CD4-positive, alpha-beta T cell treated with Interleukin-21 for 1 hour (primary cell): ENCODE results near the gene RAMP1.

ENCODE experiments used
- DNase-seq: peaks from one replicate; pipeline ENCODE4 v3.0.0-alpha.2; 2020

Gene RAMP1

DNA sequence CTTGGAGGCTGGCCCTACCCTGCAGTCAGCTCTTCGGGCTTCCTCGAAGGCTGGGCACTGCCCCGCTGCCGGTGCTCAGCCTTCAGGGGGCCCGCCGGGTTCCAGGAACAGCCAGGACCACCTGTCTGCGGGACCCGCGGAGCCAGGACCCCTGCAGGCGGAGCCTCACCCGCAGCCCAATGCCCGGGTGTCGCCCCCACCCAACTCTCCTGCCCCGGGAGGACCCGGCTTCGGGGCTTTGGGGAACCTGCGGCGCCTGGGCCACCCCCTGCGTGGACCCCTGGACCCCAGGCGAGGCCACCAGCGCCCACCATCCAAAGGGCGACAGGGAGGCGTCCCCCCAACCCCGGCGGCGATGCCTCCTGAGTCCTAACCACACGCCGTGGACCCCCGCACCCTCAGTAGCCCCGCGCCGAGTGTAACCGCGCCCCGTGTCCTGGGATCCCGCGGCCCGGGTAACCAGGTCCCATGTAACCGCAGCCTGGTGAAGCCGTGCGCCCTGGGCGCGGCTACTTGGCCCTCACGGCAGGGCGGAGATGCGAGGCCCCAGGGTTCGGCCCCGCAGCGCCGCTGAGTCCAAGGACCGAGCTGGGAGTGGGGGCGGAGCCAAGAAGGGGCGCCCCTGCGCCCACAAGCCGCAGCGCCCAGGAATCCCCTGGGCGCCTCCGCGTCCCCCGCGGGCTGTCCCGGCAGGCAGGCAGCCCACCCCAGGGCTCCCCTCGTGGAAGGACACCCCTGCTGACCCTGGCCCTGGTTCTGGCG, 96.4 kb downstream of the RAMP1 start:
- no peak for DNase-seq

DNA sequence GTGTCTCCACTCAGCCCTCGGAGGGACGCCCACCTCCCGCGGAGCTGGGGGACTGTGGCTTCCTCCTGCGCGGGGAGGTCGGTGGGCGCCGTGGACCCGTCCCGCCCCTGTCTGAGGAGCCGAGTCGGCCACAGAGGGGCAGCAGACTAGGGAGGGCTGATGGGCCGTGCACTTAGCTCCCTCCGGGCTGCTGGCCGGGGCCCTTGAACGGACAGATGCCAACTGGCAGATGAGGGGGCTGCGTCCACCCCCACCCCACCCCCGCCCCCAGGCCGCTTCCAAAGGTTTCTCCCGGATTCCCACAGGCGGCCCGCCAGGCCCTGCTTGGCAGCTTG, 96.9 kb downstream of the RAMP1 start:
- DNase-seq: no peak

- DNase-seq: no peak
Observed at GRCh38 chr2:237961637-237962036, 102.2 kb downstream of the RAMP1 start.
